H9 (cell line): ENCODE results near the gene NAGLU. TPM values are rescaled to one million over a fixed set of nuclear protein-coding genes. Genes with fewer than 3 reads are reported as not detected.

ENCODE experiments used
- DNase-seq: peaks from one replicate; pipeline ENCODE4 v3.0.0-alpha.2; 2017
- H2AFZ ChIP-seq: one replicate; pipeline ENCODE4 v1.6.1; 2013; ENCODE audit warnings: mild to moderate bottlenecking, low read length, control low read depth, moderate library complexity
- H2AK5ac ChIP-seq: 2 replicates; pipeline ENCODE4 v1.6.1; 2013; ENCODE audit warnings: low read length, control low read depth, mixed read lengths; ENCODE audit not compliant: insufficient read length
- H2BK120ac ChIP-seq: one replicate; pipeline ENCODE4 v1.6.1; 2013; ENCODE audit warnings: low read depth, mild to moderate bottlenecking, low read length, control low read depth, inconsistent platforms; ENCODE audit not compliant: poor library complexity, severe bottlenecking
- H2BK12ac ChIP-seq: 2 replicates; pipeline ENCODE4 v1.6.1; 2013; ENCODE audit warnings: low read length, control low read depth, mixed read lengths, low read depth; ENCODE audit not compliant: insufficient read length
- H2BK15ac ChIP-seq: 2 replicates; pipeline ENCODE4 v1.6.1; 2013; ENCODE audit warnings: low read depth, low read length, control low read depth
- H2BK20ac ChIP-seq: one replicate; pipeline ENCODE4 v1.6.1; 2013; ENCODE audit warnings: low read depth, mild to moderate bottlenecking, low read length, control low read depth, inconsistent platforms; ENCODE audit not compliant: poor library complexity, severe bottlenecking
- H2BK5ac ChIP-seq: 2 replicates; pipeline ENCODE4 v1.6.1; 2013; ENCODE audit warnings: low read length, control low read depth, mixed read lengths; ENCODE audit not compliant: insufficient read length
- H3K14ac ChIP-seq: 2 replicates; pipeline ENCODE4 v1.6.1; 2013; ENCODE audit warnings: low read length, control low read depth; ENCODE audit not compliant: insufficient read depth
- H3K18ac ChIP-seq: 2 replicates; pipeline ENCODE4 v1.6.1; 2013; ENCODE audit warnings: low read depth, mild to moderate bottlenecking, mixed read lengths, low read length, control low read depth; ENCODE audit not compliant: insufficient read length
- H3K23ac ChIP-seq: 2 replicates; pipeline ENCODE4 v1.6.1; 2013; ENCODE audit warnings: low read length, control low read depth, mixed read lengths, low read depth; ENCODE audit not compliant: insufficient read length
- H3K23me2 ChIP-seq: 2 replicates; pipeline ENCODE4 v1.6.1; 2013; ENCODE audit warnings: low read depth, mild to moderate bottlenecking, mixed read lengths, low read length, control low read depth; ENCODE audit not compliant: insufficient read length, poor library complexity, severe bottlenecking
- H3K27ac ChIP-seq: 2 replicates; pipeline ENCODE4 v1.5.1; 2013; ENCODE audit warnings: low read length, control low read depth, mixed read lengths, low read depth; ENCODE audit not compliant: insufficient read length
- H3K27me3 ChIP-seq: 2 replicates; pipeline ENCODE4 v1.6.1; 2013; ENCODE audit warnings: low read length, control low read depth, inconsistent platforms; ENCODE audit not compliant: insufficient read depth
- H3K4ac ChIP-seq: 2 replicates; pipeline ENCODE4 v1.6.1; 2013; ENCODE audit warnings: low read depth, mild to moderate bottlenecking, control low read depth, inconsistent platforms, low read length, moderate library complexity
- H3K4me1 ChIP-seq: 2 replicates; pipeline ENCODE4 v1.6.1; 2013; ENCODE audit warnings: low read length, control low read depth, inconsistent platforms; ENCODE audit not compliant: insufficient read depth
- H3K4me2 ChIP-seq: 2 replicates; pipeline ENCODE4 v1.6.1; 2013; ENCODE audit warnings: low read length, control low read depth, mixed read lengths; ENCODE audit not compliant: insufficient read length, insufficient read depth
- H3K56ac ChIP-seq: 2 replicates; pipeline ENCODE4 v1.6.1; 2013; ENCODE audit warnings: low read depth, mild to moderate bottlenecking, mixed read lengths, low read length, control low read depth; ENCODE audit not compliant: insufficient read length
- H3K79me1 ChIP-seq: 2 replicates; pipeline ENCODE4 v1.6.1; 2013; ENCODE audit warnings: low read depth, mild to moderate bottlenecking, moderate library complexity, low read length, control low read depth, inconsistent platforms; ENCODE audit not compliant: insufficient read depth, poor library complexity, severe bottlenecking
- H3K79me2 ChIP-seq: 2 replicates; pipeline ENCODE4 v1.6.1; 2013; ENCODE audit warnings: low read length, control low read depth, inconsistent platforms; ENCODE audit not compliant: insufficient read depth
- H3K9ac ChIP-seq: 2 replicates; pipeline ENCODE4 v1.6.1; 2013; ENCODE audit warnings: low read length, control low read depth, mixed read lengths; ENCODE audit not compliant: insufficient read length; ENCODE audit errors: extremely low read depth
- H3K9me3 ChIP-seq: one replicate; pipeline ENCODE4 v1.6.1; 2013; ENCODE audit warnings: low read depth, low read length, inconsistent platforms; ENCODE audit not compliant: control insufficient read depth
- H3T11ph ChIP-seq: one replicate; pipeline ENCODE4 v1.6.1; 2013; ENCODE audit warnings: mild to moderate bottlenecking, low read length, control low read depth, inconsistent platforms
- H4K20me1 ChIP-seq: one replicate; pipeline ENCODE4 v1.6.1; 2013; ENCODE audit not compliant: control insufficient read depth, insufficient read length, insufficient read depth
- H4K5ac ChIP-seq: 2 replicates; pipeline ENCODE4 v1.6.1; 2013; ENCODE audit warnings: low read depth, mild to moderate bottlenecking, mixed read lengths, low read length, control low read depth; ENCODE audit not compliant: insufficient read length
- H4K8ac ChIP-seq: replicated peaks from 2 replicates; pipeline ENCODE4 v1.6.1; 2013; ENCODE audit warnings: low read length, control low read depth, mixed read lengths, low read depth; ENCODE audit not compliant: insufficient read length
- H4K91ac ChIP-seq: 2 replicates; pipeline ENCODE4 v1.6.1; 2013; ENCODE audit warnings: low read depth, mild to moderate bottlenecking, moderate library complexity, mixed read lengths, low read length, control low read depth; ENCODE audit not compliant: insufficient read length
- H3K27ac Mint-ChIP-seq, 3 experiments: 2 replicates in 2 of 3; 3 replicates in 1 of 3; pipeline ENCODE4 v1.8.0; 2020 to 2021; ENCODE audit warnings: mixed read lengths in 3 of 3, mild to moderate bottlenecking in 1 of 3, moderate library complexity in 1 of 3
- H3K27me3 Mint-ChIP-seq: 2 replicates; pipeline ENCODE4 v1.8.0; 2021; ENCODE audit warnings: low read depth, mild to moderate bottlenecking, moderate library complexity, mixed read lengths
- H3K36me3 Mint-ChIP-seq, 3 experiments: 2 replicates in 2 of 3; 3 replicates in 1 of 3; pipeline ENCODE4 v1.8.0; 2020 to 2021; ENCODE audit warnings: low read depth in 3 of 3, mixed read lengths in 3 of 3; ENCODE audit not compliant: insufficient read depth in 1 of 3
- H3K4me1 Mint-ChIP-seq, 2 experiments: 2 replicates each; pipeline ENCODE4 v1.8.0; 2020; ENCODE audit warnings: mixed read lengths in 2 of 2
- H3K4me3 Mint-ChIP-seq, 2 experiments: 2 replicates in 1 of 2; 3 replicates in 1 of 2; pipeline ENCODE4 v1.8.0; 2020 to 2021; ENCODE audit warnings: mild to moderate bottlenecking in 2 of 2, mixed read lengths in 2 of 2, moderate library complexity in 1 of 2
- H3K9me3 Mint-ChIP-seq, 2 experiments: 2 replicates in 1 of 2; 3 replicates in 1 of 2; pipeline ENCODE4 v1.8.0; 2020; ENCODE audit warnings: mild to moderate bottlenecking in 2 of 2, mixed read lengths in 2 of 2, moderate library complexity in 1 of 2
- WGBS: extraction: QIAGEN DNeasy Blood & Tissue Kit; methylation state at CpG from one replicate; pipeline ENCODE4 v1.1.7; 2013; ENCODE audit warnings: missing lambda C conversion rate, low lambda C conversion rate, mixed read lengths; ENCODE audit not compliant: insufficient read length; ENCODE audit errors: extremely low coverage; 5-methylcytosine and 5-hydroxymethylcytosine counted together
- total RNA-seq: library from RNA; stranded (reverse); gene quantifications from 2 replicates; pipeline ENCODE4 v1.2.1, GENCODE V29; 2021
- TF ChIP-seq, protein P1 (sequence below): fragments of 200-600 bp; sonication (generic); conservative IDR thresholded peaks from 3 replicates; pipeline ENCODE4 v1.8.0; 2021; ENCODE audit warnings: antibody characterized with exemption, mild to moderate bottlenecking

Gene NAGLU
- total RNA-seq, 1 experiment from 2014 or later: 23.5 TPM

DNA sequence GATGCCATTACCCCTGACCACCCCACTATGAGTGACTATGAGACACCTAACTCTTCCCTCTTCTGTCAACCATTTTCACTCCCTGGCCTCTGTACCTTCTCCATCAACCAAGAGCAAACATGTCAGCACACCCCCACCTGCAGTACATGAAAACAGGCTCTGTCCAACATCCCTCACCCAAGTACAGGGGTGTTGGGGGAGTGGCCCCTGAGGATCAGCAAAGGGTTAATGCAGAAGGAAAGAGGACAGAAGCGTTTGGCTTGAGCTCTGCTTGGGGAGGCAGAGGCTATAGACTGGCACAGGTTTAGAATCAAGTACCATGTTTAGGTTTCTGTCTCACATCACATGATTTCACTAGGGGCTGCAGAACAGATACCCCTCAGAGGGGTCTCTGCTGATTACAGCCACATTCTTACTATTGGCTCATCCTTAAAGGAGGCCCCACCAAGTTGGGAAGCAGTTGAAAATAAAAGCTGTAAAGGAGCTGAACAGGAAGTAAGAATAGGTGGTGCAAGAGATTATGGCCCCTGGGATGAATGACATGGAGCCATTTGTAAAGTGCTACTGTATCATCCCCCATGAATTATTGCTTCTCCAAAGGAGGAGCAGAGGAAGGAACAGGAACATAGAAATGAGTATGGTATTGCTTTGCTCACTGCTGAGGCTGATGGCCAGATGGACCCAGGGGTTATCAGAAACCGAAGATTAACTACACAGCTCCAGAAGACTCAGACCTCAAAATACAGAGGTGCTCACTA is 43.9 kb downstream of the NAGLU start:
- Mint-ChIP-seq H3K4me3 (0 out of 5 replicates have a peak overlapping the region, but pooled peaks of 1 of the 2 experiments have one; percentile 50), H3K27me3 (no peaks in the 10 kb centered on the region), H3K36me3 (peaks cover 17 to 70% (median 56%) of the 10 kb centered on the region in 3 experiments; a peak in 6 of 7 replicates), H3K9me3 (no peaks in the 10 kb centered on the region), H3K4me1 (peaks cover 20 to 21% of the 10 kb centered on the region in 2 experiments), H3K27ac (peak overlapping the region in 2 of 3 experiments; percentile 5 to 40; a peak in 2 of 7 replicates)
- H3K79me2 ChIP-seq: no peaks in the 10 kb centered on the region
- DNase-seq: no peak
- no peaks in the 10 kb centered on the region for H3K4me1 ChIP-seq
- H3T11ph ChIP-seq: no peak overlapping the region
- no peak overlapping the region for H2BK120ac ChIP-seq
- no peak overlapping the region for H3K23ac ChIP-seq
- H3K4ac ChIP-seq: no peak overlapping the region
- H2BK12ac ChIP-seq: no peak overlapping the region
- H4K91ac ChIP-seq: no peak overlapping the region
- H3K27me3 ChIP-seq: no peaks in the 10 kb centered on the region; the same call in 1 of the 2 replicates
- no peak overlapping the region for H2BK20ac ChIP-seq
- H2AFZ ChIP-seq: no peak overlapping the region
- WGBS: no CpG with 5 or more reads among the region's 2 CpGs
- no peak overlapping the region for H3K14ac ChIP-seq
- TF ChIP-seq, protein P1, sequence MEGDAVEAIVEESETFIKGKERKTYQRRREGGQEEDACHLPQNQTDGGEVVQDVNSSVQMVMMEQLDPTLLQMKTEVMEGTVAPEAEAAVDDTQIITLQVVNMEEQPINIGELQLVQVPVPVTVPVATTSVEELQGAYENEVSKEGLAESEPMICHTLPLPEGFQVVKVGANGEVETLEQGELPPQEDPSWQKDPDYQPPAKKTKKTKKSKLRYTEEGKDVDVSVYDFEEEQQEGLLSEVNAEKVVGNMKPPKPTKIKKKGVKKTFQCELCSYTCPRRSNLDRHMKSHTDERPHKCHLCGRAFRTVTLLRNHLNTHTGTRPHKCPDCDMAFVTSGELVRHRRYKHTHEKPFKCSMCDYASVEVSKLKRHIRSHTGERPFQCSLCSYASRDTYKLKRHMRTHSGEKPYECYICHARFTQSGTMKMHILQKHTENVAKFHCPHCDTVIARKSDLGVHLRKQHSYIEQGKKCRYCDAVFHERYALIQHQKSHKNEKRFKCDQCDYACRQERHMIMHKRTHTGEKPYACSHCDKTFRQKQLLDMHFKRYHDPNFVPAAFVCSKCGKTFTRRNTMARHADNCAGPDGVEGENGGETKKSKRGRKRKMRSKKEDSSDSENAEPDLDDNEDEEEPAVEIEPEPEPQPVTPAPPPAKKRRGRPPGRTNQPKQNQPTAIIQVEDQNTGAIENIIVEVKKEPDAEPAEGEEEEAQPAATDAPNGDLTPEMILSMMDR: no peak
- H3K9me3 ChIP-seq: no peaks in the 10 kb centered on the region
- H2BK5ac ChIP-seq: no peak overlapping the region
- no peaks in the 10 kb centered on the region for H3K79me1 ChIP-seq
- H3K23me2 ChIP-seq: peaks cover 3% of the 10 kb centered on the region
- H2BK15ac ChIP-seq: no peak overlapping the region
- no peak overlapping the region for H3K18ac ChIP-seq
- H4K8ac ChIP-seq: no peak overlapping the region
- no peak overlapping the region for H2AK5ac ChIP-seq
- no peak overlapping the region for H3K9ac ChIP-seq
- H4K5ac ChIP-seq: no peak overlapping the region
- no peak overlapping the region for H3K4me2 ChIP-seq
- no peak overlapping the region for H3K27ac ChIP-seq
- H3K56ac ChIP-seq: no peak overlapping the region
- H4K20me1 ChIP-seq: no peaks in the 10 kb centered on the region
